Heart left ventricle (tissue), 16 donors: ENCODE results near the gene BRF1. TPM values are rescaled to one million over a fixed set of nuclear protein-coding genes. Genes with fewer than 3 reads are reported as not detected.
A peak's percentile ranks its signal among the peaks of the same experiment; 100 is the strongest.
"Not testable (repeated sequence)": the region's sequence is repeated elsewhere in the genome, so short reads cannot be mapped to it uniquely, and the experiment has no call there.

Experiments
- ATAC-seq, 4 donors: fragments of 200-7000 bp; cut with Tn5 transposase; one replicate each; pipeline ENCODE4 v1.9.1; 2020 to 2022; ENCODE audit warnings: moderate library complexity in 4 of 4, mild to moderate bottlenecking in 3 of 4, moderate number of reproducible peaks in 1 of 4
- DNase-seq, 5 donors: peaks; one replicate each; pipeline ENCODE4 v3.0.0-alpha.2; 2020
- H3K27ac ChIP-seq, 12 donors: fragments of 200-600 bp; sonication (generic) in 4 of 12; one replicate each; pipeline versions ENCODE4 v1.5.0 to v1.8.0; 2016 to 2022; ENCODE audit warnings: mild to moderate bottlenecking in 2 of 12
- H3K27me3 ChIP-seq, 9 donors: fragments of 200-600 bp; sonication (generic) in 2 of 9; one replicate each; pipeline versions ENCODE4 v1.5.1 to v1.8.0; 2016 to 2022; ENCODE audit warnings: mild to moderate bottlenecking in 3 of 9
- H3K36me3 ChIP-seq, 9 donors: fragments of 200-600 bp; sonication (generic) in 2 of 9; one replicate each; pipeline versions ENCODE4 v1.5.0 to v1.8.0; 2018 to 2022; ENCODE audit warnings: mild to moderate bottlenecking in 2 of 9
- H3K4me1 ChIP-seq, 12 donors: fragments of 200-600 bp; sonication (generic) in 4 of 12; one replicate each; pipeline versions ENCODE4 v1.5.0 to v1.8.0; 2016 to 2022; ENCODE audit warnings: mild to moderate bottlenecking in 3 of 12
- H3K4me3 ChIP-seq, 12 donors: fragments of 200-600 bp; sonication (generic) in 4 of 12; one replicate each; pipeline versions ENCODE4 v1.5.0 to v1.8.0; 2017 to 2022; ENCODE audit warnings: mild to moderate bottlenecking in 9 of 12, moderate library complexity in 4 of 12
- H3K9me3 ChIP-seq, 12 donors: fragments of 200-600 bp; sonication (generic) in 4 of 12; one replicate each; pipeline versions ENCODE4 v1.5.0 to v1.8.0; 2016 to 2022; ENCODE audit warnings: mild to moderate bottlenecking in 1 of 12
- POLR2A ChIP-seq, 2 donors: fragments of 450-650 bp; IDR thresholded peaks; one replicate each; pipeline ENCODE4 v1.6.1; 2017; ENCODE audit warnings: antibody characterized with exemption in 2 of 2, mild to moderate bottlenecking in 2 of 2, moderate library complexity in 2 of 2
- WGBS, 4 donors: extraction: QIAGEN DNeasy Blood & Tissue Kit in 2 of 4; methylation state at CpG; one replicate each; pipeline versions ENCODE4 v1.1.5 to v1.1.7; 2013 to 2018; 5-methylcytosine and 5-hydroxymethylcytosine counted together
- intact Hi-C, 10 donors: fragments of 100-400 bp; cut with DNase I; formaldehyde crosslinking; loops; one replicate each; pipeline versions ENCODE4 v1.11.1 to v1.14.2; 2022
- polyA plus RNA-seq, 2 donors: library from polyadenylated mRNA; stranded (reverse); fragments of 200-250 nt; gene quantifications; one replicate each; pipeline ENCODE4 v1.2.3, GENCODE V29; 2013
- total RNA-seq, 9 donors: library from RNA; depleted of rRNA in 2 of 9; stranded (reverse); fragments of >200 nt in 2 of 9; fragmentation: NEBNext Ultra II Directional in 3 of 9; extraction: Animal tissue kit (Norgen Biotek cat#: 25700) in 3 of 9; gene quantifications; one replicate each; pipeline versions ENCODE4 v1.1.0 to v1.2.4, GENCODE V29; 2016 to 2023
- TF ChIP-seq, protein P1 (sequence below), 12 donors: fragments of 200-600 bp; sonication (generic) in 4 of 12; IDR thresholded peaks; one replicate each; pipeline versions ENCODE4 v1.5.0 to v1.8.0; 2018 to 2022; ENCODE audit warnings: antibody characterized with exemption in 12 of 12, mild to moderate bottlenecking in 5 of 12
- donor health status: ischemic (EF 13 %, LVEDD 7.1; RV severe dilation, severe dysfunction).
- donor health status: healthy with polysubstance abuse.
- donor health status: DM: no; HTN: yes; CAD: no.
- donor health status: DM: no; HTN: no; CAD: no.
- donor health status: ischemic (EF 25% LVEDD 6.9; RV normal size, moderate dysfunction).
- donor health status: ischemic (EF 25% LVEDD 5.7; RV mildly dilated, moderate dysfunction).
- donor health status: healthy.
- donor health status: DM: yes; HTN: yes; CAD: no.
- donor health status: ischemic (EF 35%, LVEDD 5.7; RV mildly dilated, moderate dysfunction).
- donor health status: nonischemic (EF 11% LVEDD 7.7; RV severe dilation, severe dysfunction).
- donor health status: DM: yes; HTN: yes; CAD: no.
- donor health status: PGD.
- donor health status: ischemic (EF 29% LVEDD 5.4; RV normal size, mild dysfunction).
- donor health status: nonischemic (EF 23%, LVEDD 6.1; RV moderate dilation, normal function).

The BRF1 gene
- total and polyA plus RNA-seq, 11 donors = 13.3 to 25.3 (median 18.7) TPM

DNA sequence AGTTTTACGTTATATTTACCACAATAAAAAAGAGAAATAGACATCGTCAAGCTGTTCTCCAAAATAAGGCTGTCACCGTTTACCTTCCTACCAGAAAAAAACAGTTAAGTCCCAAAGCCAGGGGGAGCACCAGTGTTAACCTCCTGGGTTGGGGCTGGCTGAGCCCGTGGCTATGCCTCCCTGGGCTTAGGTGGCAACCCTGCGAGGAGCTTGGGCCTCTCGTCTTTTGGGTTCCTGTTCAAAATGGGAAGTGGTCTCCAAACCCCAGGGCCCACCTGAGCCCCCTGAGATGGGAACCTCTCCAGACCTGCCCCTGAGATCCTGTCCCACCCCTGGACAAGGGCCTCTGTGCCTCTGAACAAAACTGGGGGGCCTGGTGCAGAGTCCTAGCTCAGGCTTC is 36.6 kb upstream of the BRF1 start:
- H3K4me3 ChIP-seq = no peak overlapping the region
- DNase-seq = no peak
- intact Hi-C loops = no loop called here
- H3K27me3 ChIP-seq = no peaks in the 10 kb centered on the region
- ATAC-seq = no peak
- TF ChIP-seq, protein P1, sequence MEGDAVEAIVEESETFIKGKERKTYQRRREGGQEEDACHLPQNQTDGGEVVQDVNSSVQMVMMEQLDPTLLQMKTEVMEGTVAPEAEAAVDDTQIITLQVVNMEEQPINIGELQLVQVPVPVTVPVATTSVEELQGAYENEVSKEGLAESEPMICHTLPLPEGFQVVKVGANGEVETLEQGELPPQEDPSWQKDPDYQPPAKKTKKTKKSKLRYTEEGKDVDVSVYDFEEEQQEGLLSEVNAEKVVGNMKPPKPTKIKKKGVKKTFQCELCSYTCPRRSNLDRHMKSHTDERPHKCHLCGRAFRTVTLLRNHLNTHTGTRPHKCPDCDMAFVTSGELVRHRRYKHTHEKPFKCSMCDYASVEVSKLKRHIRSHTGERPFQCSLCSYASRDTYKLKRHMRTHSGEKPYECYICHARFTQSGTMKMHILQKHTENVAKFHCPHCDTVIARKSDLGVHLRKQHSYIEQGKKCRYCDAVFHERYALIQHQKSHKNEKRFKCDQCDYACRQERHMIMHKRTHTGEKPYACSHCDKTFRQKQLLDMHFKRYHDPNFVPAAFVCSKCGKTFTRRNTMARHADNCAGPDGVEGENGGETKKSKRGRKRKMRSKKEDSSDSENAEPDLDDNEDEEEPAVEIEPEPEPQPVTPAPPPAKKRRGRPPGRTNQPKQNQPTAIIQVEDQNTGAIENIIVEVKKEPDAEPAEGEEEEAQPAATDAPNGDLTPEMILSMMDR (IDR thresholded peaks at IDR 0.05) = no peak
- TF ChIP-seq POLR2A (IDR thresholded peaks at IDR 0.05) = no peak
- 81 to 93% (median 84%) methylated on average over 5 to 6 of the region's 6 CpGs for WGBS, 4 donors
- H3K36me3 ChIP-seq = peaks cover 0 to 2% (median 0%) of the 10 kb centered on the region in 9 donors
- H3K9me3 ChIP-seq = no peaks in the 10 kb centered on the region
- H3K27ac ChIP-seq = peak overlapping the region in 8 of 12 donors; percentile 23 to 85 (median 51)
- peaks cover 5 to 96% (median 56%) of the 10 kb centered on the region in 12 donors for H3K4me1 ChIP-seq

DNA sequence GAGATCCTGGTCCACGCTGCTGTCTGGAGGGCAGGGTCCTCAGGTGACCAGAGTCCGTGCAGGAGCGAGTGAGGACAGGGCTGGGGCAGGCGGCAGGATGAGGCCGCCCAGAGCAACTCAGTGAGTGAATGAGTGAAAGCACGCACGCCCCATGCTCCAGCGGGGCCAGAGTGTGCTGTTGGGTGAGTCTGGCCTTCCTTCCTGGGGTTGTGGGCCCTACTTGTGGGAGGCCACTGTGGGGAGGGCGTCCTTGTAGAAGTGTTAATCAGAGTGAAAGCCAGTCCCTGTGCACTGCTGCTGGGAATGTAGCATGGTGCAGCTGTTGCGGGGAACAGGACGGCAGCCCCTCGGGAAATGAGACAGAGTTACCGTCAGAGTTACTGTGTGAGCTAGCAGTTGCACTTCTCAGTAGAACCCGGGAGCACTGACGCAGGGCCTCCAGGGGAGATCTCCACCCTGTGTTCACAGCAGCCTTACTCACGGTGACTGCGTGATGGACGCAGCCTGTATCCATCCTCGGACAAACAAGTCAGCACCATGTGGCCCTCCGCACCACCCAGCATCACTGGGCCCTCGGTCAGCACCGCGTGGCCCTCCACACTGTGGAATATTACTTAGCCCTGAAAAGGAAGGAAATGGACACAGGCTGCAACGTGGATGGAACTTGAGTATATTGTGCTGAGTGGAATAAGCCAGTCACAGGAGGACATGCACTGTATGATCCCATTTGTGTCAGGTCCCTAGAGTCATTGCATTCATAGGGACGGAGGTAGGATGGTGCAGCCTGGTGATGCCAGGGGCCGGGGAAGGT is 35.9 kb upstream of the BRF1 start:
- H3K4me3 ChIP-seq = no peak overlapping the region
- TF ChIP-seq POLR2A (IDR thresholded peaks at IDR 0.05) = no peak
- TF ChIP-seq, protein P1 (IDR thresholded peaks at IDR 0.05) = no peak
- peaks cover 0 to under 1% (median 0%) of the 10 kb centered on the region in 12 donors for H3K9me3 ChIP-seq
- H3K36me3 ChIP-seq = peaks cover 0 to 2% (median 0%) of the 10 kb centered on the region in 9 donors
- WGBS, 4 donors = 89 to 92% (median 90%) methylated on average over 21 to 26 of the region's 26 CpGs
- peaks cover 5 to 95% (median 59%) of the 10 kb centered on the region in 12 donors for H3K4me1 ChIP-seq
- intact Hi-C loops = no loop called here
- ATAC-seq (no peak), DNase-seq (peak in 1 of 5 donors; percentile 14)
- H3K27me3 ChIP-seq = no peaks in the 10 kb centered on the region
- peak overlapping the region in 9 of 12 donors; percentile 66 to 88 (median 84) for H3K27ac ChIP-seq

DNA sequence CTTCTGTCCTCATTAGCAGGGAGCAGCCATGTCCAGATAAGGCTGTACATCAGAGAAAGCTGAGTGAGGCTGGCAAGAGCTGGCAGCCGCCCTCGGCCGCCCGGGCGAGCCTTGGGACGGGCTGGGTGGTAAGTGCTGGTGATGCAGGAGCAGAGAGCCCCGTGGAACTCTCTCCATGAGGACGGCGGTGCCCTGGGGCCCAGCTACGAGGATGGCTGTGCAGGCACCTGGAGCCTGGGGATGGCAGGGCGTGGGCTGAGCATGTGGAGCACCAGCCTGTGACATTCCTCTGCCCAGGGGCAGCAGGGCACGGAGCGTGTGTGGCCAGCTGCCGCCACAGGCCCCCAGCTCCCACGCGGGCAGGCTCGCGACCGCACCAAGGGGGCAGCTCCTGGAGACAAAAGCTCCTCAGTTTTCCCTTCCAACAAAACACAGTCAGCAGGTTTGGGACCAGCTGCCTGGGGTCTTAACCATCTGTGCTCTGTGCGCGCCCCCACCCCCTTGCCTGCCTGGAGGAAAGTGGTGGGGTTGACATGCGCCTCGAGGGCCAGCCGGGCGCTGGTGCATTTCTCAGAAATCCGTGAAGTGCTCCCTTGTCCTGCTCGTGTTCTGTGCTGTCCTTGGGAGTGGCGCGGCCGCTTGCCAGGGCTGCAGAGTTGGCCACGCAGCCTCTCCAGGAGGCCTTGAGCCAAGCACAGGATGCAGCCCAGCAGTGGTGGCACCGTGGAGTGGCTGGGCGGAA is 35.1 kb upstream of the BRF1 start:
- Histone ChIP-seq H3K4me1 (peaks cover 5 to 89% (median 54%) of the 10 kb centered on the region in 12 donors), H3K9me3 (peaks cover 0 to 4% (median 0%) of the 10 kb centered on the region in 12 donors), H3K27me3 (no peaks in the 10 kb centered on the region), H3K4me3 (no peak overlapping the region), H3K27ac (peak overlapping the region in 11 of 12 donors; percentile 2 to 88 (median 83)), H3K36me3 (peaks cover 0 to 2% (median 0%) of the 10 kb centered on the region in 9 donors)
- ATAC-seq (peak; percentile 47 to 70 (median 63)), DNase-seq (peak in 4 of 5 donors; percentile 18 to 84 (median 78))
- 65 to 79% (median 70%) methylated on average over 15 to 33 of the region's 33 CpGs for WGBS, 4 donors
- intact Hi-C loops = no loop called here
- TF ChIP-seq, protein P1 (IDR thresholded peaks at IDR 0.05) = no peak

DNA sequence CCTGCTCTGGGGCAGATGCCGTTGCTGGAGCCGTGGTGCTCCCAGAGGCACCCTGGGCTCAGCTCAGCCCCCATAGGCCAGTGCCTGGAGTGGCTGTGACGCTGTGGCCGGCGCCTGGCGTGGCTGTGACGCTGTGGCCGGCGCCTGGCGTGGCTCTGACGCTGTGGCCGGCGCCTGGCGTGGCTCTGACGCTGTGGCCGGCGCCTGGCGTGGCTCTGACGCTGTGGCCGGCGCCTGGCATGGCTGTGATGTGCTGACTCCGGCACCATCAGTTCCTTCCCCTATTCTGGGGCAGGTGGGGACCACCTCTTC is 34.4 kb upstream of the BRF1 start:
- H3K27ac ChIP-seq = peak overlapping the region in 10 of 12 donors; percentile 2 to 88 (median 84)
- H3K4me1 ChIP-seq = peaks cover 0 to 89% (median 55%) of the 10 kb centered on the region in 12 donors
- H3K4me3 ChIP-seq, DNase-seq, H3K9me3 ChIP-seq, H3K27me3 ChIP-seq, H3K36me3 ChIP-seq, ATAC-seq, intact Hi-C loops: not testable (repeated sequence)
- 95 to 98% (median 96%) methylated on average over 13 to 22 of the region's 22 CpGs for whole genome bisulfite sequencing, 4 donors
